ENCODE data around the gene KIF2A.

- no peak for TF ChIP-seq CTCF (IDR thresholded peaks at IDR 0.05)
- no peak for TF ChIP-seq EP300 (IDR thresholded peaks at IDR 0.05)
- TF ChIP-seq POLR2A (IDR thresholded peaks at IDR 0.05), result no peak
- TF ChIP-seq POLR2AphosphoS5 (IDR thresholded peaks at IDR 0.05), result no peak
These were observed 63.0 kb downstream of the KIF2A start for GRCh38 chr5:62369039-62369438.
